Measurements from ENCODE around the gene LDLRAD4. TPM values are rescaled to one million over a fixed set of nuclear protein-coding genes. Genes with fewer than 3 reads are reported as not detected.
"Not testable (repeated sequence)": the region's sequence is repeated elsewhere in the genome, so short reads cannot be mapped to it uniquely, and the experiment has no call there.

Gene LDLRAD4
- total RNA-seq, 4 donors from 2014 or later = 2.7 to 22.5 (median 10.8) TPM

DNA sequence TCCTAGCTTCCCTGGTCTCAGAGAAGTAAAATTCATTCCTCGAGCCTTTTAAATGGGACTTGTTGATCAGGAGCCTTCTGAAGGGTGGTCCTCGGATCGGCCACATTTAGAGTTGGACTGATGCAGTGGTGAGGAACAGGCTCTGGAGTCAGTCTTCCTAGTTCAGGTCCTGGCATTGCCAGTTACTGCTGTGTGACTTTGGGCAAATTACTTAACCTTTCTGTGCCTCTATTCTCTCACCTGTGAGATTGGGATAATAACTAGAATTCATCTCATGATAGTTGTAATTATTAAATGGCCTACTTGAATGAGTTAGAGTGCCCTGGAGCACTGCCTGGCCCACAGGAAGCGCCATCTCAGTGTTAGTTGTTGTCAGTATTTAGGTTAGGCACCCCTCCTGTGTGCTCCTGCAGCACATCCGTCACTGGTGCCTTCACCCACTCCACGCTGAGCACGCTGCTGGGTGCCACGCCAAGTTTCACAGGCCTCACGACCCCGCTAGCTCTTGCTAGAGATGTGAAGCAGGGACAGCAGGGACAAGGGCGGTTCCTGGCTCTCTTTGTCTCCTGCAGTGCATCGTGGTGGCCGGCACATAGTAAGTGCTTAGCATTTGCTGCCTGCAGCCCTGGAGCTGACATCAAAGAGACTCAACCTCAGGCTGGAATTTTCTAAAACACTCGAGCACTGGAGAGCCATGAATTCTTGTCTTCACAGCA lies 384.9 kb downstream of the LDLRAD4 start:
- 86 to 87% methylated on average over 14 of the region's 14 CpGs for WGBS, 2 donors
- H3K4me3 ChIP-seq (ENCODE audit: low read depth, poor library complexity, severe bottlenecking) = no peak overlapping the region
- DNase-seq (ENCODE audit: low spot score in 2 of 2) = peak in 1 of 2 donors; percentile 50
- TF ChIP-seq, protein P1, sequence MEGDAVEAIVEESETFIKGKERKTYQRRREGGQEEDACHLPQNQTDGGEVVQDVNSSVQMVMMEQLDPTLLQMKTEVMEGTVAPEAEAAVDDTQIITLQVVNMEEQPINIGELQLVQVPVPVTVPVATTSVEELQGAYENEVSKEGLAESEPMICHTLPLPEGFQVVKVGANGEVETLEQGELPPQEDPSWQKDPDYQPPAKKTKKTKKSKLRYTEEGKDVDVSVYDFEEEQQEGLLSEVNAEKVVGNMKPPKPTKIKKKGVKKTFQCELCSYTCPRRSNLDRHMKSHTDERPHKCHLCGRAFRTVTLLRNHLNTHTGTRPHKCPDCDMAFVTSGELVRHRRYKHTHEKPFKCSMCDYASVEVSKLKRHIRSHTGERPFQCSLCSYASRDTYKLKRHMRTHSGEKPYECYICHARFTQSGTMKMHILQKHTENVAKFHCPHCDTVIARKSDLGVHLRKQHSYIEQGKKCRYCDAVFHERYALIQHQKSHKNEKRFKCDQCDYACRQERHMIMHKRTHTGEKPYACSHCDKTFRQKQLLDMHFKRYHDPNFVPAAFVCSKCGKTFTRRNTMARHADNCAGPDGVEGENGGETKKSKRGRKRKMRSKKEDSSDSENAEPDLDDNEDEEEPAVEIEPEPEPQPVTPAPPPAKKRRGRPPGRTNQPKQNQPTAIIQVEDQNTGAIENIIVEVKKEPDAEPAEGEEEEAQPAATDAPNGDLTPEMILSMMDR (IDR thresholded peaks at IDR 0.05) = no peak
- TF ChIP-seq POLR2A (IDR thresholded peaks at IDR 0.05) = no peak
- intact Hi-C loops (cut with DNase I; ENCODE audit: low total_unique reads) = no loop called here

DNA sequence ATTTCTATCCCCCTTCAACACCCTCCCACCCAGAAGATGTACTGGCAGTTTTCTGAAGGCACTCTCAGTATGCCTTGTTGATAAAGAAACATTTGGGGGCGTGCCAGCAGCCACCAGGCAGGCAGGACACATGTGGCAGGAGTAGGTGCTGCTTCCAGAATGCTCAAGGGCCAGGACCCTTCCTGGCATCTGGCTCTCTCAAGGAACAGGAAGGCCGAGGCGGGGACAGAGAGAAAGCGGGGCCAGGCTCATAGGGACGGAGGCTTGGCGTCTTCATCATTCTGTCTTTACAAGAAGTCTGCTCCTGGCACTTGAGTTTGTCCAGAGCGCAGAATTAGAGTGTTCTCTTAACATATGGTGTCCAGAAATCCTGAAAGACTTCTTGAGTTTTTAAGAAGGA lies 386.2 kb downstream of the LDLRAD4 start:
- intact Hi-C loops (cut with DNase I; ENCODE audit: low total_unique reads) = no loop called here
- WGBS, 2 donors = 80 to 88% methylated on average over 7 of the region's 7 CpGs
- TF ChIP-seq, protein P1 (IDR thresholded peaks at IDR 0.05) = no peak
- TF ChIP-seq POLR2A (IDR thresholded peaks at IDR 0.05) = no peak
- no peak overlapping the region for H3K4me3 ChIP-seq (ENCODE audit: low read depth, poor library complexity, severe bottlenecking)
- no peak for DNase-seq (ENCODE audit: low spot score in 2 of 2)

DNA sequence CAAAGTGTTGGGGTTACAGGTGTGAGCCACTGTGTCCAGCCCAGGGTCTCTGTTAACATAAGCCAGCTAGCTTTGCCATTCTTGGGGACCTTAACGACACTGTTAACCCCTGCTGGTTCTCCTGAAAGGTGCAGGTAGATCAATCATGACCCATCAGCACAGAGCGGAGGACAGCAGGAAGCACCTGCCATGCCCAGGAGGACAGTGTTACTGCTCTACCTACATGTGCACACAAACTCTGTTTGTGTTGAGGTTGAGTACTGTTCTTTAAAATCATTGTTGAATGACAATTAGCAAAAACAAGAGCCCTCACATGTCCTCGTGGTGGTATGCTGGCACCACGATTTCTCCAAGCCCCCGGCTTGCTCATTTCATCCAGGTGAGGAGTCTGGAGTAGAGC lies 386.9 kb downstream of the LDLRAD4 start:
- intact Hi-C loops (cut with DNase I; ENCODE audit: low total_unique reads) = no loop called here
- 86 to 93% methylated on average over 5 of the region's 5 CpGs for WGBS, 2 donors
- no peak for DNase-seq (ENCODE audit: low spot score in 2 of 2)
- no peak overlapping the region for H3K4me3 ChIP-seq (ENCODE audit: low read depth, poor library complexity, severe bottlenecking)
- TF ChIP-seq POLR2A (IDR thresholded peaks at IDR 0.05) = no peak
- TF ChIP-seq, protein P1 (IDR thresholded peaks at IDR 0.05) = no peak

DNA sequence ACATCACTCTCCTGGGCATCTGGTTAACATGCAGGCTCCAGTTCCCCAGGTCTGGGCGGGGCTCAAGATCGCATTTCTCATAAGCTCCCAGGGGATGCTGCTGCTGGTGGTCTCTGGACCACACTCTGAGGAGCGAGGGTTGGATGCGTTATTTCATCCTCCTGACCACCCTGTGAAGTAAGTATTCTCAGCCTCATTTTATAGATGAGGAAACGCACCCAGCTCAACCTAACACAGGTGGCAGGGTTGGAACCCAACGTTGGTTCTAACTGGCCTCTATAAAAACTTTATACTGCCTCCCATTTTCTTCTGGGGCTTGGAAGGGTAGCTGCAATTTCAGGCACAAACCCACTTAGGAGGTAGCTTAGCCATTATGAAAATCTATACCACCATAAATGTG lies 387.3 kb downstream of the LDLRAD4 start:
- intact Hi-C loops (cut with DNase I; ENCODE audit: low total_unique reads) = no loop called here
- WGBS, 2 donors = 88 to 92% methylated on average over 6 of the region's 6 CpGs
- no peak for DNase-seq (ENCODE audit: low spot score in 2 of 2)
- H3K4me3 ChIP-seq (ENCODE audit: low read depth, poor library complexity, severe bottlenecking) = no peak overlapping the region
- no peak for TF ChIP-seq POLR2A (IDR thresholded peaks at IDR 0.05)
- TF ChIP-seq, protein P1 (IDR thresholded peaks at IDR 0.05) = no peak

DNA sequence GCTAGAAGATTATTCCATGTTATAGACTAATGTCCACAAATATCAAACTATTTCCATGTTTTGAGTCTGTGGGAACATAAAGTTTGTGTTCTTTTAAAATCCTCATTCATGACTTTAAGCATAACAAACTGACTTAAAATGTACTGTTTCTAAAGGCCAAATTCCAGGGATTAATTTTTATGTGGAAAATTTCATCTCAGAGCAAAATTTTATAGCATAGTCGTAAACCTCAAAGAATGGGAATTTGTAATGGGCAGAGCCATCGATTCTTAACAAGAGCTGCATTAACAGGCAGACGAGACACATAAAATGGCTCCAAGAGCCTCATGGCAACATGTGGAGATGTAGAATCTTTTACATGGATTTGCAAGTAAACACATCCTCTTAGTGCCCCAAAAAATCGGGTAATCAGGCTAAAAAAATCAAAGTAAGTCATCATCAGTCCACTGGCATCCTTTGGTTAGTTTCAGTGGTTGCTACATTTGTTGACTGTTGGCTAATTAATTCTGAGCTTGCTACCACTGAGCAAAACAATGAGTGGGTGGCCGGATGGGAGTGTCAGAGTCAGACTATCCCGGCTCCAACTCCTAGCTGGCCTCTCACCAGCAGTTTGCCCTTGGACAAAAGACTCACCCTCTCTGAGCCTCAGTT lies 388.2 kb downstream of the LDLRAD4 start:
- TF ChIP-seq, protein P1 (IDR thresholded peaks at IDR 0.05) = no peak
- no peak for TF ChIP-seq POLR2A (IDR thresholded peaks at IDR 0.05)
- no peak for DNase-seq (ENCODE audit: low spot score in 2 of 2)
- H3K4me3 ChIP-seq (ENCODE audit: low read depth, poor library complexity, severe bottlenecking) = no peak overlapping the region
- 47 to 52% methylated on average over 6 of the region's 6 CpGs for WGBS, 2 donors
- intact Hi-C loops (cut with DNase I; ENCODE audit: low total_unique reads) = no loop called here

DNA sequence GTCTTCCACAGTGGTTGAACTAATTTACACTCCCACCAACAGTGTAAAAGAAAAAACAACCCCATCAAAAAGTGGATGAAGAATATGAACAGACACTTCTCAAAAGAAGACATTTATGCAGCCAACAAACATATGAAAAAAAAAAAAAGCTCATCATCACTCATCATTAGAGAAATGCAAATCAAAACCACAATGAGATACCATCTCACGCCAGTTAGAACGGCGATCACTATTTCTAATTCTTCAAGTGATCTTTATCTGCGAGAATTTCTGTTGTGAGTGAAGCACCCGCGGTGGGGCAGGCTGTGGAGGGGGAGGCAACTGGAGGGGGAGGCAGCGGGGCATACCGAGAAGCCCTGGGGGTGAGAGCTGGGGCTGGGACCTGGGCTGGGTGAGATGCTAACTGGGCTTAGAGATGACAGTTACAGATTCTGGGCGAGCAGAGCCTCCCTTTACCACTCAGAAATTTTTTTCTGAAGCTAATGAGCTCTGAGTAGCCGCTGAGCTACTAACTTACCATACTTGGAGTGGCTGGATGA lies 389.5 kb downstream of the LDLRAD4 start:
- 80 to 81% methylated on average over 9 to 10 of the region's 10 CpGs for WGBS, 2 donors
- H3K4me3 ChIP-seq (ENCODE audit: low read depth, poor library complexity, severe bottlenecking); intact Hi-C loops (cut with DNase I; ENCODE audit: low total_unique reads); DNase-seq (ENCODE audit: low spot score in 2 of 2): not testable (repeated sequence)

Data from lower leg skin (tissue), 4 donors.